HepG2 (cell line): ENCODE results near the gene PPP1CC. TPM values are rescaled to one million over a fixed set of nuclear protein-coding genes. Genes with fewer than 3 reads are reported as not detected.

ENCODE experiments used
- ATAC-seq: fragments of 200-7000 bp; cut with Tn5 transposase; 3 replicates; pipeline ENCODE4 v1.9.1; 2020; ENCODE audit warnings: mild to moderate bottlenecking, moderate library complexity
- BruUV-seq: library from RNA; stranded (reverse); fragments of 400-500 nt; replicated peaks from 2 replicates; lab custom pipeline; 2021; lab: Mats Ljungman, UMichigan
- CTCF ChIA-PET: fragments of 300-600 bp; formaldehyde crosslinking; extraction: SDS; loops from one replicate; lab custom pipeline; 2021; ENCODE audit warnings: low total read pairs, inconsistent platforms, low intra/inter-chr PET ratio; lab: Yijun Ruan, JAX
- POLR2A ChIA-PET: fragments of 350-600 bp; sonication (Branson Sonifier 250); formaldehyde crosslinking; loops from one replicate; lab custom pipeline; 2020; ENCODE audit warnings: antibody characterized with exemption, inconsistent platforms; lab: Yijun Ruan, JAX
- DNase-seq: peaks from one replicate; pipeline ENCODE4 v3.0.0-alpha.2; 2015; ENCODE audit warnings: low spot score
- FAIRE-seq: peaks from 3 replicates; lab custom pipeline; 2011; peaks lifted over from hg19 to GRCh38; lab: Jason Lieb, UNC
- H2AFZ ChIP-seq: one replicate; pipeline ENCODE4 v1.6.1; 2011; ENCODE audit warnings: low read length, inconsistent platforms
- H3K27ac ChIP-seq: fragments of 300-600 bp; 3 replicates; pipeline ENCODE4 v1.8.0; 2011; ENCODE audit warnings: mixed run types, mild to moderate bottlenecking, mixed read lengths, low read length, inconsistent platforms; ENCODE audit not compliant: insufficient read depth; ENCODE audit errors: extremely low read length
- H3K27me3 ChIP-seq, 2 experiments: fragments of 200-600 bp in 1 of 2; 2 replicates in 1 of 2; 3 replicates in 1 of 2; pipeline versions ENCODE4 v1.6.0 to v1.8.0; 2011; ENCODE audit warnings: low read length in 2 of 2, mild to moderate bottlenecking in 2 of 2, moderate library complexity in 2 of 2, inconsistent platforms in 1 of 2; ENCODE audit not compliant: insufficient read depth in 2 of 2, control insufficient read depth in 1 of 2
- H3K36me3 ChIP-seq, 2 experiments: fragments of 200-600 bp in 1 of 2; replicated peaks in 1 of 2; 2 replicates in 1 of 2; 3 replicates in 1 of 2; pipeline versions ENCODE4 v1.5.1 to v1.8.0; 2011; ENCODE audit warnings: low read length in 2 of 2, inconsistent platforms in 1 of 2; ENCODE audit not compliant: insufficient read depth in 2 of 2, control insufficient read depth in 1 of 2
- H3K4me1 ChIP-seq: 2 replicates; pipeline ENCODE4 v1.5.1; 2012; ENCODE audit warnings: low read length, inconsistent platforms; ENCODE audit not compliant: insufficient read depth
- H3K4me2 ChIP-seq: 2 replicates; pipeline ENCODE4 v1.6.0; 2011; ENCODE audit warnings: low read depth, low read length, inconsistent platforms
- H3K4me3 ChIP-seq, 3 experiments: fragments of 200-600 bp in 1 of 3; sonication (generic), shearing (Covaris generic) in 1 of 3; replicated peaks in 1 of 3; 2 replicates each; pipeline ENCODE4 v1.5.1; 2011 to 2016; ENCODE audit warnings: low read length in 3 of 3, inconsistent platforms in 2 of 3, low read depth in 2 of 3, mild to moderate bottlenecking in 2 of 3, control low read depth in 1 of 3, mixed read lengths in 1 of 3; ENCODE audit not compliant: insufficient read depth in 1 of 3
- H3K79me2 ChIP-seq: one replicate; pipeline ENCODE4 v1.6.1; 2011; ENCODE audit warnings: low read length, inconsistent platforms; ENCODE audit not compliant: insufficient read depth
- H3K9ac ChIP-seq: 2 replicates; pipeline ENCODE4 v1.6.0; 2011; ENCODE audit warnings: mild to moderate bottlenecking, low read depth, low read length, inconsistent platforms; ENCODE audit not compliant: insufficient read depth
- H3K9me3 ChIP-seq: 2 replicates; pipeline ENCODE4 v1.5.1; 2012; ENCODE audit warnings: mild to moderate bottlenecking, low read length
- H4K20me1 ChIP-seq: 2 replicates; pipeline ENCODE4 v1.6.0; 2011; ENCODE audit warnings: inconsistent platforms, mild to moderate bottlenecking, low read length, moderate library complexity; ENCODE audit not compliant: insufficient read depth
- CENPX ChIP-seq: sonication (generic); formaldehyde crosslinking; IDR thresholded peaks from 2 replicates; pipeline ENCODE4 v1.9.0; 2021; ENCODE audit warnings: mild to moderate bottlenecking, missing genetic modification reagents, moderate library complexity
- CHD4 ChIP-seq: fragments of 200-600 bp; sonication (generic); IDR thresholded peaks from 2 replicates; pipeline ENCODE4 v1.7.0; 2017; ENCODE audit warnings: mild to moderate bottlenecking, low read length, borderline replicate concordance
- KAT2B ChIP-seq: fragments of 150-350 bp; IDR thresholded peaks from 2 replicates; pipeline ENCODE4 v1.6.1; 2014; ENCODE audit warnings: low read depth, low read length, borderline replicate concordance
- KMT2B ChIP-seq: IDR thresholded peaks from 2 replicates; pipeline ENCODE4 v1.6.1; 2016; ENCODE audit warnings: missing genetic modification reagents, missing compliant biosample characterization
- MED13 ChIP-seq: sonication (generic); formaldehyde crosslinking; IDR thresholded peaks from 2 replicates; pipeline ENCODE4 v1.5.0; 2020; ENCODE audit warnings: missing genetic modification reagents
- MYC ChIP-seq: sonication (generic); formaldehyde crosslinking; IDR thresholded peaks from 2 replicates; pipeline ENCODE4 v1.9.0; 2021; ENCODE audit warnings: missing genetic modification reagents, borderline replicate concordance
- MZF1 ChIP-seq: sonication (generic); formaldehyde crosslinking; IDR thresholded peaks from 2 replicates; pipeline ENCODE4 v1.8.1; 2023; ENCODE audit warnings: mild to moderate bottlenecking, missing genetic modification reagents, borderline replicate concordance
- SOX5 ChIP-seq: IDR thresholded peaks from 2 replicates; pipeline ENCODE4 v1.6.1; 2016; ENCODE audit warnings: borderline replicate concordance
- TIGD3 ChIP-seq: sonication (generic); formaldehyde crosslinking; IDR thresholded peaks from 2 replicates; pipeline ENCODE4 v1.5.1; 2020; ENCODE audit warnings: mild to moderate bottlenecking, missing genetic modification reagents, borderline replicate concordance
- TMF1 ChIP-seq: sonication (generic); formaldehyde crosslinking; IDR thresholded peaks from 2 replicates; pipeline ENCODE4 v1.8.1; 2022; ENCODE audit warnings: low read depth, missing genetic modification reagents
- U2AF2 ChIP-seq: fragments of 200-400 bp; formaldehyde crosslinking; IDR thresholded peaks from 2 replicates; pipeline ENCODE4 v1.6.1; 2017; ENCODE audit warnings: low read depth, mild to moderate bottlenecking, low read length
- YEATS4 ChIP-seq: sonication (generic); formaldehyde crosslinking; IDR thresholded peaks from 2 replicates; pipeline ENCODE4 v1.4.0; 2020; ENCODE audit warnings: missing genetic modification reagents, borderline replicate concordance
- ZNF639 ChIP-seq: conservative IDR thresholded peaks from 2 replicates; pipeline ENCODE4 v1.6.1; 2018; ENCODE audit warnings: missing genetic modification reagents
- WGBS: methylation state at CpG from one replicate; pipeline ENCODE4 v1.1.6; 2017; ENCODE audit warnings: low lambda C conversion rate; 5-methylcytosine and 5-hydroxymethylcytosine counted together
- in situ Hi-C: cut with HindIII; loops from 2 replicates; pipeline ENCODE4 v1.10.0; 2017; ENCODE audit warnings: low pct_unique_long_range_greater_than_20kb; ENCODE audit not compliant: extremely low pct_ligation_motif_present
- intact Hi-C: fragments of 100-400 bp; cut with micrococcal nuclease; formaldehyde crosslinking; loops from one replicate; pipeline ENCODE4 v1.10.0; 2022; ENCODE audit not compliant: unreplicated experiment
- polyA plus RNA-seq, 8 experiments: library from polyadenylated mRNA; depleted of rRNA in 3 of 8; stranded (reverse) in 7 of 8; unstranded in 1 of 8; fragments of >200 nt; fragmentation: Illumina TruSeq in 4 of 8; extraction: Trizol in 4 of 8; gene quantifications; 2 replicates each; pipeline versions ENCODE4 v1.2.1 to v1.2.3, GENCODE V29; 2011 to 2016; ENCODE audit warnings: low read depth in 4 of 8, missing spikeins in 1 of 8, mixed read lengths in 1 of 8; ENCODE audit not compliant: insufficient read depth in 1 of 8
- total RNA-seq, 5 experiments: library from RNA; depleted of rRNA; stranded (reverse); fragments of >200 nt; fragmentation: Illumina TruSeq; extraction: Trizol; gene quantifications; 2 replicates each; pipeline ENCODE4 v1.2.3, GENCODE V29; 2016; ENCODE audit warnings: low read depth in 1 of 5
- TF ChIP-seq, protein P1 (sequence below): sonication (generic); formaldehyde crosslinking; IDR thresholded peaks from 2 replicates; pipeline ENCODE4 v1.4.0; 2020; ENCODE audit warnings: missing genetic modification reagents, mild to moderate bottlenecking, borderline replicate concordance

PPP1CC gene
- total and polyA plus RNA-seq, 2 of the 13 experiments (the other 11 are each of a cell fraction or from before 2014, with no cell fraction given) = 178 to 187 TPM

DNA sequence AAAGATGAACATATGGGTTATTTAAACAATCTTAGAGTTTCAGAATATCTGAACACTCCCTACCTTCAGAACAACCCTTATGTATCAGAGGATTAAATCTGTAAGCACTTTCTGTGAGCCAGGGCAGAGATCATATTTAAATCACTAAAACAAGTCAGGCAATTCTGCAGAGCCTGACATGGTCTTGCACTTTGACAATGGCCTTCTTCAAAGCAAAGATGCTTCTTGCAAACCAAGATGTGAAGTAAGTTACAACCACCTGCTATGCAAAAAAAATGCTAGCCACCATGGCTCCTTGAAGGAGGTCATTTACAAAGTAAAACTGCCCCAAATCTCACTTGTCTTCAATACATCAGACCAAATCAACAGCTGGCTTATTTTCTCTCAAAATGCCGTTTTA is 3.2 kb downstream of the PPP1CC start:
- peak overlapping the region; percentile 23 to 96 (median 86); a peak in 3 of 6 replicates for H3K4me3 ChIP-seq
- peaks cover 75% of the 10 kb centered on the region for H4K20me1 ChIP-seq
- 21% methylated on average over 1 of the region's 1 CpG for WGBS

DNA sequence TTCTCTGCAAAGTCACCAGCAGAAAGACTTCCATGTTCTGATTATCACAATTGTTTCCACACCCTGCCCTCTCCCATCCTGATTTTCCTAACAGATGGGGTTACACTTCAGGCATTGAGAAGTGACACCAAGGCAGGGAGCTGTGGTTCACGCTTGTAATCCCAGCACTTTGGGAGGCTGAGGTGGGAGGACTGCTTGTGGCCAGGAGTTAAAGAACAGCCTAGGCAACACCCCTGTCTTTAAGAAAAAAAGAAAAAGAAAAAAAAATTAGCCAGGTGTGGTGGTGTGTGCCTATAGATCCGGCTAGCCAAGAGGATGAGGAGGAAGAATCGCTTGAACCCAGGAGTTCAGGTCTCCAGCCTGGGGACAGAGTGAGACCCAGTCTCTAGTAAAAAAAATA is 5.2 kb downstream of the PPP1CC start:
- H4K20me1 ChIP-seq = peaks cover 93% of the 10 kb centered on the region
- H2AFZ ChIP-seq = no peak overlapping the region
- CTCF ChIA-PET = no interaction called here
- POLR2A ChIA-PET = no interaction called here
- ATAC-seq (no peak), DNase-seq (no peak), FAIRE-seq (no peak)
- H3K79me2 ChIP-seq = peaks cover 98% of the 10 kb centered on the region
- peaks cover 71% of the 10 kb centered on the region for H3K4me1 ChIP-seq
- H3K4me2 ChIP-seq = no peak overlapping the region
- H3K36me3 ChIP-seq = peaks cover 2 to 27% of the 10 kb centered on the region in 2 experiments; a peak in 4 of 5 replicates
- no peak overlapping the region for H3K4me3 ChIP-seq
- no TSS peak for BruUV-seq
- H3K27ac ChIP-seq = no peak overlapping the region
- 90% methylated on average over 3 of the region's 3 CpGs for WGBS
- intact Hi-C loops (no loop called here), in situ Hi-C loops (no loop called here)
- no peaks in the 10 kb centered on the region; a peak in 1 of 5 replicates for H3K27me3 ChIP-seq
- H3K9me3 ChIP-seq = no peaks in the 10 kb centered on the region
- H3K9ac ChIP-seq = no peak overlapping the region
- no peak for TF ChIP-seq MZF1
- no peak for TF ChIP-seq ZNF639
- TF ChIP-seq KMT2B (CRISPR knock-in tag) = no peak
- TF ChIP-seq SOX5 (CRISPR knock-in tag) = no peak
- TF ChIP-seq CENPX (CRISPR knock-in tag) = no peak
- no peak for TF ChIP-seq MYC (CRISPR knock-in tag)
- no peak for TF ChIP-seq MED13 (CRISPR knock-in tag)
- TF ChIP-seq CHD4 = no peak
- no peak for TF ChIP-seq TIGD3 (CRISPR knock-in tag)
- no peak for TF ChIP-seq KAT2B
- no peak for TF ChIP-seq TMF1

More for the DNA sequence above, 3.2 kb downstream of the PPP1CC start:
- no peak for FAIRE-seq
- in situ Hi-C loops = no loop called here
- no peak for DNase-seq
- Histone ChIP-seq H3K36me3 (peaks cover 1 to 19% of the 10 kb centered on the region in 2 experiments; a peak in 4 of 5 replicates), H3K27me3 (no peaks in the 10 kb centered on the region; a peak in 1 of 5 replicates), H3K79me2 (peaks cover 78% of the 10 kb centered on the region), H3K27ac (no peak overlapping the region), H3K4me2 (peak overlapping the region; percentile 78), H3K4me1 (peaks cover 63% of the 10 kb centered on the region), H3K9ac (peak overlapping the region; percentile 94; the same call in 1 of the 2 replicates), H2AFZ (no peak overlapping the region), H3K9me3 (no peaks in the 10 kb centered on the region)
- BruUV-seq = no TSS peak
- no peak for ATAC-seq
- CTCF ChIA-PET = no interaction called here
- POLR2A ChIA-PET = no interaction called here
- intact Hi-C loops = no loop called here
- no peak for TF ChIP-seq YEATS4 (CRISPR knock-in tag)
- TF ChIP-seq, protein P1, sequence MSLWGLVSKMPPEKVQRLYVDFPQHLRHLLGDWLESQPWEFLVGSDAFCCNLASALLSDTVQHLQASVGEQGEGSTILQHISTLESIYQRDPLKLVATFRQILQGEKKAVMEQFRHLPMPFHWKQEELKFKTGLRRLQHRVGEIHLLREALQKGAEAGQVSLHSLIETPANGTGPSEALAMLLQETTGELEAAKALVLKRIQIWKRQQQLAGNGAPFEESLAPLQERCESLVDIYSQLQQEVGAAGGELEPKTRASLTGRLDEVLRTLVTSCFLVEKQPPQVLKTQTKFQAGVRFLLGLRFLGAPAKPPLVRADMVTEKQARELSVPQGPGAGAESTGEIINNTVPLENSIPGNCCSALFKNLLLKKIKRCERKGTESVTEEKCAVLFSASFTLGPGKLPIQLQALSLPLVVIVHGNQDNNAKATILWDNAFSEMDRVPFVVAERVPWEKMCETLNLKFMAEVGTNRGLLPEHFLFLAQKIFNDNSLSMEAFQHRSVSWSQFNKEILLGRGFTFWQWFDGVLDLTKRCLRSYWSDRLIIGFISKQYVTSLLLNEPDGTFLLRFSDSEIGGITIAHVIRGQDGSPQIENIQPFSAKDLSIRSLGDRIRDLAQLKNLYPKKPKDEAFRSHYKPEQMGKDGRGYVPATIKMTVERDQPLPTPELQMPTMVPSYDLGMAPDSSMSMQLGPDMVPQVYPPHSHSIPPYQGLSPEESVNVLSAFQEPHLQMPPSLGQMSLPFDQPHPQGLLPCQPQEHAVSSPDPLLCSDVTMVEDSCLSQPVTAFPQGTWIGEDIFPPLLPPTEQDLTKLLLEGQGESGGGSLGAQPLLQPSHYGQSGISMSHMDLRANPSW = no peak
- TF ChIP-seq U2AF2 = no peak
